ENCODE measurements around the gene LRRC43.

Gene LRRC43

GRCh38 chr12:122182887-122183587 is at the start of gene LRRC43:
Gene LRRC43, plus strand, starts transcription at chr12:122183123. Its CDS starts 22 bp downstream, at chr12:122183145.
- DNase-seq, result peak in 21 of 51 donors; percentile 7 to 61 (median 21)

GRCh38 chr12:122133192-122133950 is 49.6 kb upstream of the LRRC43 start:
- no peak for DNase-seq

GRCh38 chr12:122135437-122136031 is 47.4 kb upstream of the LRRC43 start:
- DNase-seq, result no peak

- DNase-seq, result no peak
These were observed 45.7 kb upstream of the LRRC43 start for GRCh38 chr12:122137229-122137628.

GRCh38 chr12:122137681-122138080 is 45.2 kb upstream of the LRRC43 start:
- DNase-seq, result no peak

GRCh38 chr12:122138181-122138580 is 44.7 kb upstream of the LRRC43 start:
- no peak for DNase-seq

- DNase-seq, result peak in 12 of 51 donors; percentile 6 to 32 (median 15)
These were observed 44.3 kb upstream of the LRRC43 start for GRCh38 chr12:122138616-122139015.

- DNase-seq, result no peak
These were observed 43.7 kb upstream of the LRRC43 start for GRCh38 chr12:122139266-122139665.

- no peak for DNase-seq
These were observed 43.0 kb upstream of the LRRC43 start for GRCh38 chr12:122139941-122140340.

GRCh38 chr12:122140467-122141257 is 42.3 kb upstream of the LRRC43 start:
- DNase-seq, result no peak

- no peak for DNase-seq
These were observed 40.8 kb upstream of the LRRC43 start for GRCh38 chr12:122141911-122142725.

- no peak for DNase-seq
These were observed 40.1 kb upstream of the LRRC43 start for GRCh38 chr12:122142857-122143256.

- DNase-seq, result no peak
These were observed 38.0 kb upstream of the LRRC43 start for GRCh38 chr12:122144885-122145284.

- no peak for DNase-seq
These were observed 37.2 kb upstream of the LRRC43 start for GRCh38 chr12:122145505-122146330.

- DNase-seq, result no peak
These were observed 35.2 kb upstream of the LRRC43 start for GRCh38 chr12:122147514-122148290.

- DNase-seq, result no peak
These were observed 34.3 kb upstream of the LRRC43 start for GRCh38 chr12:122148657-122149056.

- no peak for DNase-seq
These were observed 32.7 kb upstream of the LRRC43 start for GRCh38 chr12:122150127-122150681.

GRCh38 chr12:122152754-122153153 is 30.2 kb upstream of the LRRC43 start:
- DNase-seq, result no peak

- DNase-seq, result no peak
These were observed 27.2 kb upstream of the LRRC43 start for GRCh38 chr12:122155705-122156104.

Data from hypothalamus (tissue), 51 donors.